ENCODE measurements around the gene CIBAR2. TPM values are rescaled to one million over a fixed set of nuclear protein-coding genes. Genes with fewer than 3 reads are reported as not detected.

Gene CIBAR2
- total and polyA plus RNA-seq, 9 of the 15 experiments (the other 6 are each of a cell fraction or from before 2014, with no cell fraction given), result not detected

DNA sequence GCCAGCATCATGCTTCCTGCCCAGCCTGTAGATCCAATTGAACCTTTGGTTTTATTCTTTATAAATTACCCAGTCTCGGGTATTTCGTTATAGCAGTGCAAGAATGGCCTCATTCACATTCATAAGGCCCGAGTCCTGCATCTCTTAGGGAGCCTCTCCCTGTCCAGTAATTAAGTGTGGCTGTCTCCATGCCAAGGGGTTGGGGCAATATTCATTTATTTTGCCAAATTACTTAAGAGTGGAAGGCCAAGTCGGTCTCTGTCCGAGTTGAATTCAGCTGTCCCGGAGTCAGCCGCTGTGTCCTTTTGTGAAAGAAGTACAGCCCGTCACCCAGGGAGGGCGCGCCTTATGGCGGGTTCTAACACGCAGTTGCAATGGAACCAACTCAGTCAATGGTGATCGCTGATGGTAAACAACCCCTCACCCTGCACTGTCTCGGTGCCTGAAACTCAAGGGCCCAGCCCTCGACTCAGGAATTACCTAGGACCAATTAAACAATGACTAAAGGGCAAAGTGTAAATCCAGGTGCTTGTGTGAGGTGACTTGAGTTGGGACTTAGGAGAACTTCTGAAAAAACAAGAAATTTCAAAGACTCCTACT is 62.5 kb downstream of the CIBAR2 start (continued):
- peak in 1 of 3 experiments; percentile 38 for TF ChIP-seq YY1 (IDR thresholded peaks at IDR 0.05; ENCODE audit: borderline replicate concordance in 1 of 3, control insufficient read depth in 1 of 3, extremely low read depth in 1 of 3, insufficient read depth in 3 of 3, insufficient read length in 1 of 3, insufficient replicate concordance in 2 of 3, low read depth in 1 of 3, low read length in 2 of 3)
- TF ChIP-seq DMBX1 (CRISPR knock-in tag; IDR thresholded peaks at IDR 0.05; ENCODE audit: borderline replicate concordance), result peak; percentile 52; the same call in 1 of the 2 replicates
- TF ChIP-seq, protein P1, sequence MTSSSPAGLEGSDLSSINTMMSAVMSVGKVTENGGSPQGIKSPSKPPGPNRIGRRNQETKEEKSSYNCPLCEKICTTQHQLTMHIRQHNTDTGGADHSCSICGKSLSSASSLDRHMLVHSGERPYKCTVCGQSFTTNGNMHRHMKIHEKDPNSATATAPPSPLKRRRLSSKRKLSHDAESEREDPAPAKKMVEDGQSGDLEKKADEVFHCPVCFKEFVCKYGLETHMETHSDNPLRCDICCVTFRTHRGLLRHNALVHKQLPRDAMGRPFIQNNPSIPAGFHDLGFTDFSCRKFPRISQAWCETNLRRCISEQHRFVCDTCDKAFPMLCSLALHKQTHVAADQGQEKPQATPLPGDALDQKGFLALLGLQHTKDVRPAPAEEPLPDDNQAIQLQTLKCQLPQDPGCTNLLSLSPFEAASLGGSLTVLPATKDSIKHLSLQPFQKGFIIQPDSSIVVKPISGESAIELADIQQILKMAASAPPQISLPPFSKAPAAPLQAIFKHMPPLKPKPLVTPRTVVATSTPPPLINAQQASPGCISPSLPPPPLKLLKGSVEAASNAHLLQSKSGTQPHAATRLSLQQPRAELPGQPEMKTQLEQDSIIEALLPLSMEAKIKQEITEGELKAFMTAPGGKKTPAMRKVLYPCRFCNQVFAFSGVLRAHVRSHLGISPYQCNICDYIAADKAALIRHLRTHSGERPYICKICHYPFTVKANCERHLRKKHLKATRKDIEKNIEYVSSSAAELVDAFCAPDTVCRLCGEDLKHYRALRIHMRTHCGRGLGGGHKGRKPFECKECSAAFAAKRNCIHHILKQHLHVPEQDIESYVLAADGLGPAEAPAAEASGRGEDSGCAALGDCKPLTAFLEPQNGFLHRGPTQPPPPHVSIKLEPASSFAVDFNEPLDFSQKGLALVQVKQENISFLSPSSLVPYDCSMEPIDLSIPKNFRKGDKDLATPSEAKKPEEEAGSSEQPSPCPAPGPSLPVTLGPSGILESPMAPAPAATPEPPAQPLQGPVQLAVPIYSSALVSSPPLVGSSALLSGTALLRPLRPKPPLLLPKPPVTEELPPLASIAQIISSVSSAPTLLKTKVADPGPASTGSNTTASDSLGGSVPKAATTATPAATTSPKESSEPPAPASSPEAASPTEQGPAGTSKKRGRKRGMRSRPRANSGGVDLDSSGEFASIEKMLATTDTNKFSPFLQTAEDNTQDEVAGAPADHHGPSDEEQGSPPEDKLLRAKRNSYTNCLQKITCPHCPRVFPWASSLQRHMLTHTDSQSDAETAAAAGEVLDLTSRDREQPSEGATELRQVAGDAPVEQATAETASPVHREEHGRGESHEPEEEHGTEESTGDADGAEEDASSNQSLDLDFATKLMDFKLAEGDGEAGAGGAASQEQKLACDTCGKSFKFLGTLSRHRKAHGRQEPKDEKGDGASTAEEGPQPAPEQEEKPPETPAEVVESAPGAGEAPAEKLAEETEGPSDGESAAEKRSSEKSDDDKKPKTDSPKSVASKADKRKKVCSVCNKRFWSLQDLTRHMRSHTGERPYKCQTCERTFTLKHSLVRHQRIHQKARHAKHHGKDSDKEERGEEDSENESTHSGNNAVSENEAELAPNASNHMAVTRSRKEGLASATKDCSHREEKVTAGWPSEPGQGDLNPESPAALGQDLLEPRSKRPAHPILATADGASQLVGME (CRISPR knock-in tag; IDR thresholded peaks at IDR 0.05), result no peak
- no peak for TF ChIP-seq BRF1 (IDR thresholded peaks at IDR 0.05; ENCODE audit: borderline replicate concordance, extremely low read depth, insufficient read length)
- 0 out of 2 replicates have a peak, but pooled peaks have one; percentile 43 for TF ChIP-seq ZNF644 (tag; IDR thresholded peaks at IDR 0.05; ENCODE audit: low read depth)

Measured in K562 (cell line).